Epithelial cell of esophagus (primary cell): ENCODE data around the gene NOXO1.
A peak's percentile ranks its signal among the peaks of the same experiment; 100 is the strongest.

Source experiments
- DNase-seq: peaks from one replicate; pipeline ENCODE4 v3.0.0; 2010; ENCODE audit warnings: low read depth
- H3K4me3 ChIP-seq: 2 replicates; pipeline ENCODE4 v1.5.1; 2011; ENCODE audit warnings: mild to moderate bottlenecking, low read length, control low read depth
- CTCF ChIP-seq: IDR thresholded peaks from 2 replicates; pipeline ENCODE4 v1.5.1; 2011; ENCODE audit warnings: low read depth, mild to moderate bottlenecking, low read length, control low read depth, inconsistent platforms; ENCODE audit not compliant: insufficient read depth; ENCODE audit errors: missing control alignments

The NOXO1 gene

GRCh38 chr16:2005646-2006045 lies 24.4 kb upstream of the NOXO1 start:
- no peak for DNase-seq
- no peak for TF ChIP-seq CTCF
- H3K4me3 ChIP-seq = no peak overlapping the region

- no peak for DNase-seq
- no peak for TF ChIP-seq CTCF
- H3K4me3 ChIP-seq = no peak overlapping the region
These were observed 23.7 kb upstream of the NOXO1 start for GRCh38 chr16:2004795-2005517.

- H3K4me3 ChIP-seq = no peak overlapping the region
- TF ChIP-seq CTCF = peak; percentile 88
- DNase-seq = peak; percentile 86
These were observed 22.8 kb upstream of the NOXO1 start for GRCh38 chr16:2003827-2004641.

DNA sequence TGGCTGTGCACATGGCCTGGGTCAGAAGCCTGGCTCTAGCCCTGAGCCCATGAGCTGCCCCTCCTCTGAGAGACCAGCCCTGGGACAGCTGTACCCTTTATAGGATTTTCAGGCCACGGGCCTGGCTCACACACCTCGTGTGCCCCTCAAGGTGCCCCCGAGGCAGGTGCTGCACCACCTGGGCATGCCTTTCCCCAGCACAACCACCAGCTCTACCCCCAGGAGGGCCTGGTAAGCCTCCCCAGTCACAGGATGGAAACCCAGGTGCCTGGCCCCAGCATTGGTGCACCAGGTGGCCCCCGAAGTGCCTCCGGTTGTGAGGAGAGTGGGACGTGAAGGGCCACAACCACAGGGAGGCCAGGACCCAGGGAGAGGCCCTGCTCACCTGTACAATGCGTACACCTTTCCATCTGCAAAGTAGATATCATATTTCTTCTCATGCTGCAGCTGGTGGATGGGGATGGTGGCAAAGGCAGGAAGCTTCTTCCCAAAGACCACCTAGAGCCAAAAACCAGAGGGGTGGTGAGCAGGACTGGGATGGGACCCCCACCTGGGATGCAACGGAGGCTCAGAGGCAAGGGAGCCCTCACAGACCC lies 22.1 kb upstream of the NOXO1 start:
- no peak for DNase-seq
- no peak overlapping the region for H3K4me3 ChIP-seq
- TF ChIP-seq CTCF = no peak

- DNase-seq = no peak
- TF ChIP-seq CTCF = no peak
- H3K4me3 ChIP-seq = no peak overlapping the region
These were observed 21.3 kb upstream of the NOXO1 start for GRCh38 chr16:2002406-2003230.

DNA sequence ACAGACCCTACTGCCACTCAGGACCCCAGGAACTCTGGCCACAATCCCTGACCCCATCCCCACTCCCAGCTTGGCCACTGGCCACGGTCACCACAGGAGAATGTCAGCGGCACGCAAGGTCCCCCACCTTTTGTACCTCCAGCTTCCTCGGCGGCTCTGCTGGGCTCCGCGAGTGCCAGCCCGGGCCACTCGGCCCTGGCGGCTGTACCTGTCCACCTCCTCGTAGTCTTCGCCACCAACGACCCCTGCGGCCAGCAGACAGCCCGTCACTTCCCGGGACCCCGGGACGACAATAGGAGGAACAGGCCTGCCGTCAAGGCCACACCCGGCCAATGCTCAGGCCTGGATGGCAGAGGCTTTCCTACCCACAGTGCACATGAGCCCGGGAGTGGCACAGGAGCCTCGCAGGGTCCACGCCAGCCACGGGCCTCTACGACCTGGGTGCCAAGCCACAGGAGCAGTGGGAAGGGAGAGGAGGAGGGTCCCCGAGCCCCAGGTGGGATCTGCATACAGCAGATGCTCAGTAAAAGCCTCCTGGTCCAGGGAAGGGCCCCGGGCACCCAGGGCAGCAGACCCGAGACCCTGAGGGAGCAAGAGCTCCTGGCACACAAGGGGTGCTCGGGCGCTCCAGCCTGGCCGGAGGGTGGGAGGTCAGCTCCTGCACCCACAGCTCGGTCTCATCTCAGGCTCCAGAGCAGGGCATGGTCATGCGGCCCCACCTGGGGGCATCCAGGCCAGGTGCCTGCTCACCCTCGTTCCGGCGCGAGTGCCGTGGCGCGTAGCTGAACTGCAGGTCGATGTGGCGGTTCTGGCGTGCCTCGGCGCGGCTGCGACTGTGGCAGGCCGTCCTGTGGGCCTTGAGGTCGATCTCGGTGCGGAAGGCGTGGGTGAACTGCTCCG lies 20.4 kb upstream of the NOXO1 start:
- no peak overlapping the region for H3K4me3 ChIP-seq
- no peak for TF ChIP-seq CTCF
- DNase-seq = no peak
